ENCODE results near the gene DTHD1.

- no peak for TF ChIP-seq POLR2A (IDR thresholded peaks at IDR 0.05)
- no peak for TF ChIP-seq EP300 (IDR thresholded peaks at IDR 0.05)
- no peak for TF ChIP-seq CTCF (IDR thresholded peaks at IDR 0.05)
- no peak for TF ChIP-seq POLR2AphosphoS5 (IDR thresholded peaks at IDR 0.05)
These were observed at the start of gene DTHD1 for GRCh38 chr4:36281384-36282106.

Data from stomach (tissue), 4 donors.